NCI-H1105 (cell line): ENCODE results near the gene C16orf46.
A peak's percentile ranks its signal among the peaks of the same experiment; 100 is the strongest.

ENCODE experiments used
- DNase-seq: peaks from one replicate; lab custom pipeline; 2025; lab: John Stamatoyannopoulos, UW

C16orf46 gene

DNA sequence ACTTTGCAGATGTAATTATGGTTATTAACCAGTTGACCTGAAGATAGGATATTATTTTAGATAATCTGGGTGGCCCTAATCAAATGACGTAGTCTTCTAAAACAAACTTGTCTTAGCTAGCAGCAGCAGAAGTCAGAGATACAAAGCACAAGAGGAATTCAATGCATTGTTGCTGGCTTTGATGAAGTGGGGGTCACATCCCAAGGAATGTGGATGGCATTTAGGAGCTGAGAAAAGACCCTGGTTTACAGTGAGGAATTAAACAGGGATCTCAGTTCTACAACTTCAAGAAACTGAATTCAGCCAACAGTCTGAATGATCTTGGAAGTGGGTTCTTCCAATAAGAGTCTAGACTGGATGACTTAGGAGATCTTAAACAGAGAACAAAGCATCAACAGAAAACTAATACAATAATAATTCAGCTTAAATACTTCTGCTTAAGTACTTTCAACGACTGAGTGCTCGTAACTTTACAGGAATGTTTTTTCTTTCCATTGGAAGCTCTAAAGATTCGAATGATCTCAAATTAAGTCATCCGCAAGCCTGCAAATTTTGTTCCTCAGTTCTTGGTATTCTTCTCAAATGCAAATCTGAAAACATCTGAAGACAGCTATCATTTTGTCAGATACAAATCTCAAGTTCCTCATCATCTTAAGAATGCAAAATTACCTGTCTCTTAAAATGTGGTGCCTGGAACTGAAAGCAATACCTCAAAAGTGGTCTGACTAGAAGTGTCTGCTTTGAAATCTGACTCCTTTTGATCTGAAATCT is 3.3 kb downstream of the C16orf46 start:
- no peak for DNase-seq

DNA sequence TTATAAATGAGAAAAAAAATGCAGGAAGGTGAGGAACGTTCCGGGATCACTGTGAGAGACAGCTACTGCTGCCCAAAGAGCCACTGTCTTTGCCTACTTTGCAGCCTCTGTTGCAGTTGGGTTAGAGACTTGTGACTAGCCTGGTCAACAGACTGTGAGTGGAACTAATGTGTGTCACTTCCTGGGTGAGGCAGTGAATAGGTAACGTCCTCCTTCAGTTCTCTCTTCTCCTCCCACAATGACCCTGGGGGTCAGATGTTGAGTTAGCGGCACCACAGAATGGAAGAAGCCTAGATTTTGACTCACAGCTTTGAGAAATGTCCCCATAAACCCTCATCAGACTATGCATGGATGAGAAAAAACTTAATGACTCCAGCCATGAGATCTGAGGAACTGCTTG is 5.2 kb downstream of the C16orf46 start:
- DNase-seq = no peak

DNA sequence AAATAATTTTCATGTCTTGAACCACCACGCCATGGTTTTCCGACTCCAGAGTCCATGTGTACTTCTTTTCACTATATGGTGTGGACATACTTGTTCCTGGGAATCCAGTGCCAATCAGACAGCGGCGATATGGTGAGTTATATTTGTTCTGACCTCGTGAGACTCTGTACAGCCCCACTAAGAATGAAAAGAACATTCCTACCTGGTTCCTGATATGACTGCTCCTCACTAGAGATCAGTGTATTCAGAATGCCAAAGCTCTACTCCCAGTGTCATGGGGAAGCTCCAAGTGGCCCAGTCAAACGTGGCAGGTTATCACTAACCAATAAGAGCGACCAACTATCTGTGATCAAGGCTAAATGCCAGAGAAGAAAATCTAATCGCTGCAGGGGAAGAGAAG is 6.1 kb downstream of the C16orf46 start:
- no peak for DNase-seq

DNA sequence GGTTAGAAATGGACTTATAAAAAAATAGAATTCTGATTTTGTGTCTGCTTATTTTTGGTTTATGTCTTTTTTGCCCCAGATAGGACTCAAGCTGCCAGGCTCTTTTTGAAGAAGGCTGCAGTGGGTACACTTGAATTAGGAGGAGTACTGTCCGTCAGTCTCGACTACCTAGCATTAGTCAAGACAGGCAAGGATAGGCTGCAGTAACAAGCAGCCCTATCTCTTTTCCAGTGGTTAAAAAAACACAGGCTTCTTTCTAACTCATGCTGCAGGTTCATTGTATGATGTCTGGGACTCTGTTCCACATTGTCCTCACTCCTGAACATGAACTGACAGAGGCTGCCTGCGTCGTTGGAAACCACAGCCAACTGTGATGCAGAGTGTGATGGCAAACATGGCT is 8.0 kb downstream of the C16orf46 start:
- no peak for DNase-seq

DNA sequence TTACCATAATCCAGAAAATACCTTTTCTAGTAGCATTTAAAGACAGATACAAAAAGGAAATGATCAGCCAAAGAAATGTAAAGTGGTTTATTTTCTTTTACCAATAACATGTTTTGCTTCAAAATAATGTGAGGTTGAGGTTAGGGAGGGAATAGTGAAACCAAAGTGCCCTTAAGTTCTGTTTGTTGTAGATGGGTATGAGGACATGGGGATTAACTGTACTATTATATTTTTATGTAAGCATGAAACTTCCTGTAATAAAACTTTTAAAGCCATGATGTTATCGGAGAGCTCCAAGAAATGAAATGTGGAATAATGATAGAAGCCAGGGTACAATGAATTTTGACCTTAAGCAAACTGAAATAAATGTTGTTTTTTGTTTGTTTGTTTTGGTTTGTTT is 9.9 kb downstream of the C16orf46 start:
- DNase-seq = no peak

DNA sequence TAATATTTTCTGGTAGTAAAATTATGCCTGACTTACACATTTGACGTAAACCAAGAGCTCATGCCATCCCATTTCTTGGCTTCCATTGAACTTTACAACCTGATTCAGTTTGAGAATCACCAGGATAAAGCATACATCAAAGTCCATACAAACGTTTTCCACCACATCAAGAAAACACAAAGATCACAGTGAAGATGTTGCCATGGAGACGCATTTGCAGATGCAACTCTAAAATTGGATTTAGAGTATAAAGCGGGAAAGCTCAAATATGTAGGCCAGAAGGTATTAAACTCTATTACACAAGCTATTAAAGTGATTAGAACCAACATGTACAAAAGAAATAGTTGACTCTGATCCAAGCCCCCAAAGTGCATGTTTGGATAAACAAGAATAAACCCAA is 10.4 kb downstream of the C16orf46 start:
- DNase-seq = no peak

DNA sequence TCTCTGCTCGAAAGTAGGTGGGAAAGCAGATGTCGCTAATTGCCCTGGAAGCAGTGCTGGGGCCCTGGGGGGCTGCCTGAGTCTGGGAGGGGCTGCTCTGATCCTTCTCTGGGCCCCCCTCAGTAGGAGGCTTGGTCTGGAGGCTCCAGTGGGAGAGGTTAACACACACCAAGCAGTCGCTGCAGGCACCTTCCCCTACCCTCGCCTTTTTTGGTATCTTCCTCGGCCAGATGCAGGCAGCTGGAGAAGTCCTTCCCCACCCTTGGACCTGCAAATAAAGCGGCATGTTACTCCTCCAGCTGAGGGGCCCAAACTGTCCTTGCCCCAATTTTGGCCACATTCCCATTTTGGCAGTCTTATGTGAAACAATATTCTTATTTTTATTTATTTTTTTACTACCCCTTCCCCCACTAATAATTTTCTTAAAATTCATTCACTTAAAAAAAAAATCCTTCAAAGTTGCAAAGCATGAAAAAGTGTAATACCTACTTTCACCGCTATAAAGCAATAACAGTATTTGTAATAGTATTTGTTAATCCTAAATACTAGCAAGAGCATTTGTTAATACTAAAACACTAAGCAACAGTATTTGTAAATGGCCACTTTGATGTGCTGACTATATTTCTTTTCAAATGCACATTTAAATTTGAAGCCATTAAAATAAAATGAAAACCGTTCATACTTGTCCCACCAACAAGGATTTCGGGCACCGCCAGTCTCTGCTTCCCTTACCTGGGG is 15.0 kb downstream of the C16orf46 start:
- DNase-seq = no peak

DNA sequence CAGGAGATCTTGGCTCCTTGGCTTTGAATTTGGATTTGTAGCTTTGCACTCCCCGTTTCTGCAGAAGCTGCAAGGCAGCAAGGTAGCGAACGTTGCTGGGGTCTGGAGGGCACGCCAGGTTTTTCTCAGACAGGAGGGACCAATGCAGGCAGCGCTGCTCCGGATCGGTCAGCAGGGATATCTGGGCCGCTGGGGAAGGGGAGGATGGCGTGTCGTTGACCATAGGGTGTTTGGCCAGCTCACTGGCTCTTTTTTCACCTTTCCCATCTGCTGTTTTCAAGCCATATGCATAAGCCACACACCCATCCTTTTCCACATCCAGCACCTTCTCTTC is 15.8 kb downstream of the C16orf46 start:
- no peak for DNase-seq

DNA sequence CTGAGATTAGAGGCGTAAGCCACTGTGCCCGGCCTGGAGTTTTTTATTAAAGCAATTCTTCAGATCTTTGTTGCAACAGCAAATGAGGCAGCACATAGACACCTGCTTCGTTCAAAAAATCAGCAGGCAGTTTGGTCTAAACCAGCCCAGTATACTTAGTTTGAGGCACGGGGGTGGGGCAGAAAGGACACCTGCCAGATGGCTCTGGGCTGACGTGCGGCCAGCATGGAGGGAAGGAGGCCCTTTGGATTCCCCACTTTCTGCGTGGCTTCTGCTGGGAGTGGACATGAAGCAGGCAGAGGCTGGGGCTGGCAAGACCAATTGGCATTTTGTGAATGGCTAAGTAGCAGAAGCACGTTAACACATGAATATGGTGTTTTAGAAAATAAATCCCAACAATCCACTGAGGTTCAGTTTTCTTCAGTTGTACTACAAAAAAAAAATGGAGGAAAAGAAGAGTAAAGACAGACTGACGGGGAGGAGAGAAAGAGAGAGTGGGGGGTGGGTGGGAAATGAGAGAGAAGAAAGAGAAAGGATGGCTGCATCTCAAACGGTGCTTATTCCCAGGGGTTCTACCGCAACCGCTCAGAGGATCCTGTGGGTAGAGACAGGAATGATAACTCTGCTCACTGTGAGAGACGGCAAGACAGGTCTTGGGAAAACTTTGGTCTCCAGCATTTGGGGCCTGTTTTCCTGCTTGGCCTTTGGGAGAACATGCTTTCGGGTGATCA is 16.3 kb downstream of the C16orf46 start:
- DNase-seq = no peak

DNA sequence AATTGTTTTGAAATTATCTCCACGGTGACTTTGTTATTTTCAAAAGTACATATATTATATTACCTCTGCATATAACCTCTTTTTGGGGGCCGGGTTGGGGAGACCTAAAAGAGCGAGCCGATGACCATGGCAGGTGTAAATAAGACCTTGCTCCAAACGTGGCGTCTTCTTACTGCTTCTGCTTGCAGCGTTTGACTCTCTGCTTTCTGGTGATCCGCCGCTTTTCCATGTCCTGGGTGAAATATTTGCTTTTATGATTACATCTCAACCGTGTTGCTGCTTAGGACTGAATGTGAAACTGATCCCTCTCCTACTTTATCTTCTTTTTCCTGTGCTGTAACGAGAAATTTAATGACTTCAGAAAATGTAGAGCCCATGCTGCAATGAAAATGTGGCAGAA is 23.3 kb downstream of the C16orf46 start:
- no peak for DNase-seq

DNA sequence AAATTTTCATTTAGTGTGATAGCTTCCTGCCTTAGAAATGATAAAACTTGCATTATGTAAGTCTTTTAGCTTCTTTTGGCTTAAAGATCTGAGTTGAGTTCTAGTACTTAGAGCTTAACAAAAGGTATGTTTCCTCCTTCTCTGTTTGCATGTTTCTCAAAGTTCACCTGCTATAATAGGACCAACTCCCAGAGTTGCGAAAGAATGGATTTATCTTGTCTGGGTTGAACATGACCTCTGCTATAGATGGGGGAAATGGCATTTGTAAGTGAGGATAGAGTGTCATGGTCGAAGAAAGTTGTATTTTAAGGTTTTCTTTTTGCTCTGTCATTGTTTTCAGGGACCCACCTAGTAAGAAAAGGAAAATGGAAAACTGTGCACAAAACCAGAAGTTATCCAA is 34.2 kb downstream of the C16orf46 start:
- no peak for DNase-seq

DNA sequence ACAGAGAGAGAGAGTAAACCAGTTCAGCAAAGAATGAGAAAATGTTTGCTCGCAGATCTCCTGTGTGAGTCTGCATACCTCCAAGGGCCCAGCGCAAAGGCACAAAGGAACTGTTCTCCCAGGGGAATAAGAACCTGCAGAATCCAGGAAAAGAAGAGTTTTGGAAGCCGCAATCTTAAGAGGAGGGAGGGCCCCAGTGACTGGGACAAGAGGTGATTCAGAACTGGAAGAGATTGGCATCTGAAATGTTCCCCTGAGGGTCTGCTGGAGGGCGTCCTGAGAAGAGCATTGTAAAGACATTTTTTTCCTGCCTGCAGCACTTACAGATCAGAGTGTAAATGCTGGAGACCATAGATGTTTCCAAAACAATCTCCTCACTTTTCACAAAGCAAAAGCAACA is 35.3 kb downstream of the C16orf46 start:
- DNase-seq = no peak

DNA sequence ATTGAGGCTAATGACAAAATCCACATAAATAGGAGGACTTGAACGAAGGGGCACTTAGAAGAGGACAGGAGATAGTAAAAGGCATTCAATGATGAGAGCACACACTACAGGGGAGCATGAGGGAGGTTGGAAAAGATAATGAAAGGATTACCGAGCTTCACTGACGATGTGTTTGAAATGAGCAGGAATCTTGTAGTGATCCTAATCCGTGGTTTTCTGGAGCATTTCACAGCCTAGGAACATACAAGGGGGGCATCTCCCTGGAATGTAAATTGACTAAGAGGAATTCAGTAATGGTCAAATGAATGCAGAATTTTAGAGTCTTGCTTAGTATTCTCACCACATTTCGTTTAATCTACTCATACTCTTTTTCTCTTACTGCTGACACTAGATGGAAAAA is 36.2 kb downstream of the C16orf46 start:
- DNase-seq = no peak

DNA sequence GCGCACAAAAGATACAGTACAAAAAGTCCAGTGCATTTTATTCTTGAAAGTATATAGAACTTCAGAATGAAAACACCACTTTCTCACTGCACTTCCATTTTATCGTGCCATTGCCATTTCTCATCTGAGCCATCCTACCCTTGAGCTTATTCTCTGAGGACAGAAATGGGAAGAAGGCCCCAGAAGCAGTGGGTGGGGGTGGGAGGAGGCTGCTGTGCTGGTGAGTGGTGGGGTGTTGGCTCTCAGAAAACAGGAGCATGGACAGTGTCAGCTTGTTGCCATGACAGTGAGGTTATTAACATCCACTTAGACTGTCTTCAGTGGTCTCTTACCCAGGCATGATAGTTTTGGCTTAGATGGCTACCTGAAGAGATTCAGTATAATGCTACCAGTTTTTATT is 36.9 kb downstream of the C16orf46 start:
- no peak for DNase-seq

DNA sequence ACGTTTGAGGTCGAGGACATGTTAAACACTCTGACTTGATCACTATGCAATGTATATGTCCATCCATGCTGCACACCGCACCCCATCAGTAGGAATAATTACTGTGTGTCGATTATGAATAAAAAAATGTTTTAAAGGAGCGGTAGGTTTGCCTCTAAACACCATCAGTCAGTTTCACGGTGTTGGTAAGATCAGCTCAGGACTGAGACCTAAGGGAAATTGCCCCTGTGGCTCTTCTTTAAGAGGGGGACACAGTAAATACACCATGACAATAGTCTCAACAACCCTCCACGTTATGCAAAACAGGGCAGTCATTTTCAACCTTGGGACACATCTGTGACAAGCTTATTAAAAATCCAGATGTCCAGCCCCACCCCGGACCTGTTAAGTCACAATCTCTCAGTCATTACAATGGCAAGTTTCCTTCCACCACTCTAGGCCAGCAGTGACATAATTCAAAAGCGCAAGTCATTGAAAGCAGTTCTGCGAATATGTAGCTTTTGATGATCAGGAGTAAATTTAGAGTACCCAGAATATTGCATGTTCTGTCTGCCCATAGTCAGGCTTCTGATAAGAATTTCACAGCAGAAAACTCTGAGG is 40.2 kb downstream of the C16orf46 start:
- DNase-seq = no peak

DNA sequence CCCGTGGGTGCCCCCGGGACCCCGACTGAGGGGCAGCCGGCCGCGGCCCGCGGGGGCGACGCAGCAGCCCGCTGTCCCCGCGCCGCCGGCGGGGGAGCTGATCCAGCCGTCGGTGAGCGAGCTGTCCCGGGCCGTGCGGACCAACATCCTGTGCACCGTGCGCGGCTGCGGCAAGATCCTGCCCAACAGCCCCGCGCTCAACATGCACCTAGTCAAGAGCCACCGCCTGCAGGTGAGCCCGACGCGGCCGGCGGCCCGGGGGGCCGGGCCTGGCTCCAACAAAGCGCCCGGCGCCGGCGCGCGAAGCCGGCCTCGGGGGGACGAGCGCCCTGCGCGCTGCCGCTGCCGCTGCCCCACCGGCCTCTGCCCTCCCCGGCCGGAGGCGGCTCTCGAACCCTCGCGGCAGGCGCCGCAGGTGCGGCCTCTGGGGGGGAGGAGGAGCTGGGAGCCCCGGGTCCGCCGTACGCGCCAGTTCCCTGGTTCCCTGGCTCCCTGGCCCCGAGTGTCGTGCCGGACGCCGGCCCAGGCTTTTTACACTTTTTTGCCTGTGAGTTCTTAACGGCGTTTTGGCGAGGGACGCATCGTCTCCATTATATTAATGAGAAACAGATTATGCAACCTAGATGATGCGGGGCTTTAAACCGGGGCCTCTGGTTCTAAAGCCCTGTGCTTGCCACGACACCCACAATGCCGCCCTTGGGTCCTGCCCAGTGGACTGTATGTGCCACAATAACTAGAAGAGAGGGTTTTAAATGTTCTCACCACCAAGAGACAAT is 40.9 kb downstream of the C16orf46 start:
- no peak for DNase-seq

DNA sequence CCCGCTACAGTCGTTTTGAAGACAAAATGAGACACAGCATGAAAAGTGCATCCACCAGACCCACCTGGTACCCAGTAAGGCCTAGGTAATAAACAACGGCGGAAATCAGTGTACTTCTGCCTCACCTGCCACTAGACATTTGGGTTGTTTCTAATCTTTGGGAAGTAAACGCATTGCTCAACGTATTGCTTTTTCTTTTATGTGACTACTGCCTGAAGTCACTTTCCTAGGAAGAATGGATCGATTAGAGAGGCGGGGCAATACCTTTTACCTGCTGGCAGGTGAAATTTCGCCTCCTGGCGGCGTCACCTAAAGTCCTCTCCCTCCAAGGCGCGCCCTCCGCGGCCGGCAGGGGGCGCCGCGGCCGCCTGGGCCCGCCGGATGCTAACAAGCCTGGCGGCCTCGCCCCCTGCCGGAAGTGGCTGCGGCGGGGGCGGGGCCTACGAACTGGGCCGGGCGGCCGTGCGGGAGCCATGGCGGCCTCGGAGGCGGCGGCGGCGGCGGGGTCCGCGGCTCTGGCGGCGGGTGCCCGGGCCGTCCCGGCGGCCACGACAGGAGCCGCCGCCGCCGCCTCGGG is 41.6 kb downstream of the C16orf46 start, which contains the start of gene ATMIN:
TSS of gene ATMIN (plus strand) at position 445 of the 577 bp plus-strand sequence. CDS start at position 474, 29 bp downstream.
- peak; percentile 75 for DNase-seq

DNA sequence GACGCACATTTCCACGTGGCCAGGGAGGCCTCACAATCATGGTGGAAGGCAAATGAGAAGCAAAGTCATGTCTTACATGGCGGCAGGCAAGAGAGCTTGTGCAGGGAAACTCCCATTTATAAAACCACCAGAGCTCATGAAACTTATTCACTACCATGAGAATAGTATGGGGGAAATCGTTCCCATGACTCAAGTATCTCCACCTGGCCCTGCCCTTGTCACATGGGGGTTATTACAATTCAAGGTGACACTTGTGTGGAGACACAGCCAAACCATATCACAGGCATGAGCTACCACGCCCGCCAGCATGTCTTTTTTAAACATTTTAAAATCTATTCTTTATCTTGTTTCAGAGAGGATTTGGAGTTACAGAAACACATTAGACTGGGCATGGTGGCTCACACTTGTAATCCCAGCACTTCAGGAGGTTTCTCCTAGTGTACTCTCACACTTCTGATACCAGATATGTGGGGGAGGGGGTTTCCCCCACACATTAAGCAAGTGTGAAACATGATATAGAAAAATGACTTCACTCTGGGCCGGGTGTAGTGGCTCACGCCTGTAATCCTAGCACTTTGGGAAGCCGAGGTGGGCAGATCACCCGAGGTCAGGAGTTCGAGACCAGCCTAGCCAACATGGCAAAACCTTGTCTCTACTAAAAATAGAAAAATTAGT is 47.0 kb downstream of the C16orf46 start:
- DNase-seq = no peak

DNA sequence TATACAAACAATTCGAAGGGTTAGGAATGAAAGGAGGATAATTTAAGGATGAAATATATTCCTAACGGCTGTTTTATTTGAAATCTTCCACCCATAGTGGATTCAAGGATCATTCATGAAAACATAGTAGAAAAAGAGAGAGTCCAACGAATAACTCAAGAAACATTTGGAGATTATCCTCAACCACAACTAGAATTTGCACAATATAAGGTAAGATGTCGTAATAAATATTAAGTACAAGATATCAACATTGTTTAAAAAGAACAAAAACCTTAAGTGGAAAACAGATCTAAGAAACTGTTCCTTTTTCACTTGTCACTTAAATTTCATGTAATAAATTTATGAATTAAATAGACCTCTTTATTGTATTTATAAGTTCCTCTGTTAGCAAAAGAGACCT is 50.6 kb downstream of the C16orf46 start:
- no peak for DNase-seq

DNA sequence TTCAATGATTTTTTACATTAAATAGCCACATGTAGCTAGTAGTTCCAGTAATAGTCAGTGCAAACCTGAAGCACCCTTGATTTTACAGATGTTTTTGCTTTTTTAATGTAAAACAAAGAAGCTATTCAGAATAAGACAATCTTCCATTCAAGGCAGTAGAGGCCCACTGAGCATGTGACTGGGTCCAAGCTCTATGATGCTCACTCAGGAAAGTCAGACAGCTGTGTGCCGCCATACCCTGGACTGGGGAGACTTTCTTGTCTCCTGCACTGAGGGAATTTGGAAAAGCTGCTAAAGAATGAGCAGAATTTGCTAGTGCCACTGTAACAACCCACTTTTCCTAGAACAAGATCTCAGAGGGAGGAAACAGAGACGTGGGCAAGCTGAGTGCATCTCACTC is 58.5 kb downstream of the C16orf46 start:
- no peak for DNase-seq

DNA sequence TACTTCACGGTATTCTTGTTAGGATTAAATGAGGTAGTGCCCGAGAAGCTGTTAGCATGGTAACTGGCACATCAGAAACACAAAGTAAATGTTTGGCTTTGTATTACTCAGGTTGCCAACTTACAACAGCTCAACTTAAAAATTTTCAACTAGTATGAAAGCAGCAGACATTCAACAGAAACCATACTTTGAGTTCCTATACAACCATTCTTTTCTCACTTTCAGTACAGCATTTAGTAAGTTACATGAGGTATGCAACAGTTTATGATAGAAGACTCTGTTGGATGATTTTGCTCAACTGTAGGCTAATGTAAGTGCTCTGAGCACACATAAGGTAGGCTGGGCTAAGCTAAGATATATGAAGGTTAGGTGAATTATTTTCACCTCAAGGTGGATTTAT is 62.4 kb downstream of the C16orf46 start:
- no peak for DNase-seq
